Retinal pigment epithelial cell (primary cell): ENCODE results near the gene PDE10A.

ENCODE experiments used
- DNase-seq: peaks from one replicate; pipeline ENCODE4 v3.0.0-alpha.2; 2010; ENCODE audit warnings: low read depth
- H3K4me3 ChIP-seq: 2 replicates; pipeline ENCODE4 v1.5.1; 2011; ENCODE audit warnings: mild to moderate bottlenecking, low read length, control low read depth, moderate library complexity
- TF ChIP-seq, protein P1 (sequence below): conservative IDR thresholded peaks from 2 replicates; pipeline ENCODE4 v1.5.1; 2011; ENCODE audit warnings: low read depth, low read length, control low read depth, inconsistent platforms

PDE10A gene

DNA sequence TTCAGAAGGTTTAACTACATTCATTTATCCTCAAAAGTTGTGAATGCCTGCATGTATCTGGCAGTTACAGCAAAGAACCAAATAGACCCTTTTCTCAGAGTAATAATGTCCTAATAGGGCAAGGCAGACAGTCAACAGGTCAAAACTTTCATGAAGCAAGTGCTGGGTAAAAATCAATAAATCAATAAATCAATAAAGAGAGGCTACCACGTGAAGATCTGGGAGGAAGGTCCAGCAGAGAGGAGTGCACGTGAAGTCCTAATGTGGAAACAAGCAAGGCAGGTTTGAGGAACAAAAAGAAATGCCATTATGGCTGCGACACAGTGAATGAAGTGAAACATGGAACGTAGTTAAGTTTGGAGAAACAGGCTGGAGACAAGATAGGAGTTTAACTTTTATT lies 317.3 kb downstream of the PDE10A start:
- TF ChIP-seq, protein P1, sequence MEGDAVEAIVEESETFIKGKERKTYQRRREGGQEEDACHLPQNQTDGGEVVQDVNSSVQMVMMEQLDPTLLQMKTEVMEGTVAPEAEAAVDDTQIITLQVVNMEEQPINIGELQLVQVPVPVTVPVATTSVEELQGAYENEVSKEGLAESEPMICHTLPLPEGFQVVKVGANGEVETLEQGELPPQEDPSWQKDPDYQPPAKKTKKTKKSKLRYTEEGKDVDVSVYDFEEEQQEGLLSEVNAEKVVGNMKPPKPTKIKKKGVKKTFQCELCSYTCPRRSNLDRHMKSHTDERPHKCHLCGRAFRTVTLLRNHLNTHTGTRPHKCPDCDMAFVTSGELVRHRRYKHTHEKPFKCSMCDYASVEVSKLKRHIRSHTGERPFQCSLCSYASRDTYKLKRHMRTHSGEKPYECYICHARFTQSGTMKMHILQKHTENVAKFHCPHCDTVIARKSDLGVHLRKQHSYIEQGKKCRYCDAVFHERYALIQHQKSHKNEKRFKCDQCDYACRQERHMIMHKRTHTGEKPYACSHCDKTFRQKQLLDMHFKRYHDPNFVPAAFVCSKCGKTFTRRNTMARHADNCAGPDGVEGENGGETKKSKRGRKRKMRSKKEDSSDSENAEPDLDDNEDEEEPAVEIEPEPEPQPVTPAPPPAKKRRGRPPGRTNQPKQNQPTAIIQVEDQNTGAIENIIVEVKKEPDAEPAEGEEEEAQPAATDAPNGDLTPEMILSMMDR, result no peak
- no peak for DNase-seq
- no peak overlapping the region for H3K4me3 ChIP-seq

DNA sequence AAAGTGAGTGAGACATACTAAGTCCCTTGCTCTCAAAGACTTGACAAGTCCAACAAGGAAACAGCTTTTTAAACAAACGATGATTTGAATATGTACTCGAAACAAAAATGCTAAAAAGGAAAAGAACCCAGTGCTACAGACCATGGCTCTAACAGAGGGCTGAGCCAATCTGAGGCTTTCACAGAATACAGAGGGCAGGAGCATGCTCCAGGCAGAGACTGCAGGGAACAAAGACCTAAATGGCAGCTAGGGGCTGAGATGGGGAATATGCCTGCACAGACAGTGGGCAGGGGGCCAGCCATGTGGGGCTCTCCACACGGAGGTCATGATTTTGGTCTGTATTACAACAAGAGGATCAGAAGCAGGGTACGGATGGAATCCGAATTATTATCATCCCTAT lies 322.5 kb downstream of the PDE10A start:
- TF ChIP-seq, protein P1, result no peak
- DNase-seq, result no peak
- no peak overlapping the region for H3K4me3 ChIP-seq

DNA sequence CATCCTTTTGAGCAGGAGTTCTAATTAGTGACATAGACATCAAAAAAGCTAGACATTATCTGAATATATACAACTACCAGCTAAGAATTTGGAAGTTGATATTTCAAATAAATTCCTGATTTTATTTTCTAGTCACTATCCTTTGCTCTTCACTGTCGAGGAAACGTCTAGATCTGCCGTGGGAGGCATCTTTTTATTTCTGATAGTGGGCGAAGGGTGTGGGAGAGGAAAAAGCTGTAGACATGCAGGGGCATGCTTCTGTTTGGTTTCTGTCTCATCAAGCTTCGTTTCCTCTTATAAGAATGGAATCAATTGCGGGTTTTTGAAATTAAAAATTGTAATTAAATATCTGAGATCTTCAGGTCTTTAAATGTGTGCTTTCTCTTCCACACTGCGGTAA lies 337.4 kb downstream of the PDE10A start:
- TF ChIP-seq, protein P1, result no peak
- DNase-seq, result no peak
- H3K4me3 ChIP-seq, result no peak overlapping the region

DNA sequence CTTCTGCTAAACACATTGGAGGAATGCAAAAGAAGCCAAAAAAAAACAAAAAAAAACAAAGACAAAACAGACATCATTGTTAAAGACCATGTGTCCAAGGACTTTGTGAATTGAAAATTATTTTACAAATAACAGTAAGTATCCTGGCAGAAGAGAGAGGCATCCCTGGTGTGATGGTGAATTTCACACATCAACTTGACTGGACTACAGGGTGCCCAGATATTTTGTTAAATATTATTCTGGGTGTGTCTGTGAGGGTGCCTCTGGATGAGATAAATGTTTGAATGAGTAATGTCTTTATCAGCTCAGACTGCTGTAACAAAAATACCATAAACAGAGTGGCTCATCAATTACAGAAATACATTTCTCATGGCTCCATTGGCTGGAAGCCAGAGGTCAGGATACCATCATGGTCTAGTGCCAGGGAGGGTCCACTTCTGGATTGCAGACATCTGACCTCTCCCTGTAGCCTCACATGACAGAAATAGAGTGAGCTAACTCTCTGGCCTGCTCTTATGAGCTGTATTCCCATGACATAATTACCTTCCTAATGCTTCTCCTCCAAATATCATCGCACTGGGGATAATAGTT lies 341.4 kb downstream of the PDE10A start:
- TF ChIP-seq, protein P1, result no peak
- no peak overlapping the region for H3K4me3 ChIP-seq
- DNase-seq, result no peak

DNA sequence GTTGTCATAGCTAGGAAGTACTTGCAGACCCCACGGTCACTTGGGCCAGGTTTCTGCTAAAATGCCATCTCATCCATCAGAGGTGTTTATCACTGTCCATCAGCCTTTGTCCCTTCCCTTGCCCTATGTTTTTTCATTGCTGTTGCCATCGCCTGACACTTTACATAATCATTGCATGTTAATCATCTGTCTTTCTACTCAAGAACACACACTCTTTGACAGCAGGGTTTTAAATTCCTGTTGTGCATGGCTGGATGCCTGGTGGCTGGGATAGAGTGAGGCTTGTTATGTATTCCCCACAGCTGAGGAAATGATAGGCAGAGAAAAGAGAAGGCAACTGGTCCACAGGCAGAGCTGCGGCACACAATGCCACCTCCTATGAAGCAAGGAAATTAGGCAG lies 341.9 kb downstream of the PDE10A start:
- H3K4me3 ChIP-seq, result no peak overlapping the region
- TF ChIP-seq, protein P1, result no peak
- no peak for DNase-seq

DNA sequence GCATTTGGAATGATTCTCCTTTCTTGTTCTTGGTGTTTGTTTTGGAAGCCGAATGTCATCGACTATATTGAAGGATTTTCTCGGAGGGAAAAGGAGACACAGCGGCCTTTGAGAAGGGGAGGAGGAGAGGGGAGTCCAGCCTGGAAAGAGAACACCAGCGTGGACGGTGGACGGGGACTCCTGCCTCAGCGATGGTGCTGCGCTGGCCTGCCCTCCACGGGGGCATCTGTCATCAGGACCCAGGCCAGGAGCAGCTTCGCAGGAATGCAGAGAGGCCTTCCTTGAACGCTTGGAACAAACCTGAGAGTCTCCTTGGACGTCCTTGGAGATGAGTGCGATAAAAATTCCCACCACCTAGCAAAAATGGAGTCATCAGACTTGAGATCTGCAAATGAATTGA lies 345.3 kb downstream of the PDE10A start:
- TF ChIP-seq, protein P1, result no peak
- no peak overlapping the region for H3K4me3 ChIP-seq
- DNase-seq, result no peak

DNA sequence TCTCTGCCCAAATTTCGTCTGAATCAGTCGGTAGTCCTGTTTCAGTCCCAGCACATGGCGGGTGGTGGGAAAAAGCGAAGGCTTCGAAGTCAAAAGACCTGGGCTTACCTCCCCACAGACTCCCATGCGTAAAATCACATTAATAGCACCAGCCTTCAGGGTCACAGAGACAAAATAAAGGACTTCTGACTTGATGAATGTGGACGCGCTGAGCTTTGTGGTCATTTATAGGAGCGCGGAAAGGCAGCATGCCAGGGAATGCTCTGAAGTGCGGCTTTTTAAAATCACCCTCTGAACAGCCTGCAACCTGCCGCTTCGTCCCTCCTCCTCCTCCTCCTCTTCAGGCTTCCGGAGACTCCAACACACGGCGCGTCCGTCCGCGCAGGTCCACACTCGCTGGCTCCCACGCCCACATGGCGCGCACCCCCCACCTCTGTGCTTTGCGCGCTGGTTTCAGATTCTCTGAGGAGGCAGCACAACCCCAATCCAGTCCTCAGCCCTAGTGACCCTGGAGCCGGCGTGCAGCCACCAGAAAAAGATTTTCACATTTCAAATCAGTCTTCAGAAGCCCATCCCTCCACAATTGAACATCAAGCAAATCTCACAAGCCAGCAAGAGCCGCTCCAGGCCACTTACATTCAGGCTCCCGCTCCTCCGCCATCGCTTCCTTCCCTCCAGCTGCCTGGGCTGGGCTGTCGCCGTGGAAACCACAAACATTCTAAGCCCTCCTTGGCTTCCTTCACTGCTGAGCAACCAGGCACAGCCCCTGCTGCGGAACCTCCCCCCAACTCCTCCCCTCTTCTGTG lies 353.9 kb downstream of the PDE10A start, which contains the start of gene C6orf118:
Gene C6orf118, minus strand, starts transcription at position 680 of the 806 bp plus-strand sequence. Its CDS starts 19 bp downstream, at position 661.
- peak; percentile 48 for DNase-seq
- peak within 1 kb of the TSS; percentile 60 for H3K4me3 ChIP-seq
- TF ChIP-seq, protein P1, result no peak
